Measurements from ENCODE around the gene SLC38A10. TPM values are rescaled to one million over a fixed set of nuclear protein-coding genes. Genes with fewer than 3 reads are reported as not detected.

The SLC38A10 gene
- total RNA-seq, 2 experiments from 2014 or later = 35.7 to 38.7 TPM

DNA sequence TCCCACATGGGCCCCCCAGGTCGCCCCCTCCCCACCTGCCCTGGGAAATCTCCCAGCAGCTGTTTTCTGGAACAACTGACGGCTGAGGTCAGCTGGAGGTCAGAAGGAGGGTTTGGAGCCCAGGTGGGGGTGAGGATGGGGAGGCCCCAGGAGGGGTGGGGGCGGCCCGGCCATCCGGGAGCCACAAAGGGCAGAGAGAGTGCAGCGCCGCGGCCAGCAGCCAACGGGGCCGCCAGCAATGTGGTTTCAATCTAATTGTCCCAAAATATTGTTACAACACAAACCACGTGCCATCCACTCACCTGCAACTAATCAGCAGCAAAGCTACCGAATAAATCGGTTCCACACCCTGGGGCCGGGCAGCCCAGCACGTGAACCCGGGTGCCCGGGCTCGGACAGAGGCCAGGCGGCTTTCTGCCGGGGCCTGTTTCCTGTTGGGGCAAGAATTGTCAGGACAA is 28.3 kb upstream of the SLC38A10 start:
- no peak for DNase-seq
- Mint-ChIP-seq H3K27ac (no peak overlapping the region), H3K36me3 (no peaks in the 10 kb centered on the region), H3K4me3 (no peak overlapping the region), H3K9me3 (no peaks in the 10 kb centered on the region), H3K27me3 (peaks cover 7% of the 10 kb centered on the region), H3K4me1 (no peaks in the 10 kb centered on the region)

DNA sequence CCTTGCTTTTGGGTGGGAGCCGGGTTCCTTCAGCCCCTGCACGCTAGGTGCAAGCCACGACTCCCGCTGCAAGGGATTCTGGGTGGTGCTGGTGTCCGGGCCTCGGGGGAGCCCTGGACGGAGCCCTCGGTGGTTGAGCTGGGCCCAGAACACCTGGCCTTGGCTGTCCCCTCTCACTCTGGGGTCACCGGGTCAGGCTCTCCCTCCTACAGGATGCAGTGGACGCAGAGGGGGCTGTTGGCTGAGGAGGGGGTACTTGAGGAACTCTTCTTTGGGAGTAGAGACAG is 27.9 kb upstream of the SLC38A10 start:
- Mint-ChIP-seq H3K4me3 (no peak overlapping the region), H3K27ac (no peak overlapping the region), H3K27me3 (peaks cover 7% of the 10 kb centered on the region), H3K36me3 (no peaks in the 10 kb centered on the region), H3K4me1 (no peaks in the 10 kb centered on the region), H3K9me3 (no peaks in the 10 kb centered on the region)
- DNase-seq = no peak

- Mint-ChIP-seq H3K4me3 (no peak overlapping the region), H3K9me3 (no peaks in the 10 kb centered on the region), H3K27me3 (peaks cover 6% of the 10 kb centered on the region), H3K27ac (no peak overlapping the region), H3K36me3 (no peaks in the 10 kb centered on the region), H3K4me1 (no peaks in the 10 kb centered on the region)
- peak; percentile 66 for DNase-seq
Observed at GRCh38 chr17:81322271-81323082, 27.4 kb upstream of the SLC38A10 start.

DNA sequence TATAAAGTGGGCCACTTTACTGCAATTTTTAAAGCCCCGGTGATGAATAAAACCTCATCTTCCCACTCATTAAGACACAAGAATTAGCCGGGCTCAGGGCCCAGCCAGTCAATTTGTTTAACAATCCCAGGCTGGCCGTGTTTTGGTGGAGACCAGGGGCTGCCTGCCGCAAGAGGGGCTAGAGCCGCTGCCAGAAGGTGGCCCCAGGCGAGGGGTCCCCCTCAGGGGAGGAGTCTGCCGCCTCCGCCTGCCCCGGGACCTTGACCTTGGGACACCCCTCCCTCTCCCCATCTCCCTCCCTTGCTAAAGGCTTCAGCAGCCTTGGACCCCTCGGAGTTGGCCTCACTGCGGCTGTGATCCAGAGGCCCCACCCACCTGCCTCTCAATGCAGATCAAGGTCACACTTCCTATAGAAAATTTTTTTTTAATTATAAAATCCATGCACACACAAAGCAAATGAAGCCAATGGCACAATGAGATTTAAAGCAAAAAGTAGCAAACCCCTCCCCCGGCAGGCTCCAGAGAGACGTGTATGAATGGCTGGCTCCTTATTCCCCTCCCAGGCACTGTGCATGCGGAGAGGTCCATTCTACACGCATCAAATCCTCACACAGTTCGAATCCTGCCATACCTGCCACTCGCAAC is 23.0 kb upstream of the SLC38A10 start:
- H3K9me3 Mint-ChIP-seq = no peaks in the 10 kb centered on the region
- H3K27ac Mint-ChIP-seq = no peak overlapping the region
- no peaks in the 10 kb centered on the region for H3K4me1 Mint-ChIP-seq
- no peaks in the 10 kb centered on the region for H3K36me3 Mint-ChIP-seq
- no peak for DNase-seq
- no peak overlapping the region for H3K4me3 Mint-ChIP-seq
- peaks cover 6% of the 10 kb centered on the region for H3K27me3 Mint-ChIP-seq

DNA sequence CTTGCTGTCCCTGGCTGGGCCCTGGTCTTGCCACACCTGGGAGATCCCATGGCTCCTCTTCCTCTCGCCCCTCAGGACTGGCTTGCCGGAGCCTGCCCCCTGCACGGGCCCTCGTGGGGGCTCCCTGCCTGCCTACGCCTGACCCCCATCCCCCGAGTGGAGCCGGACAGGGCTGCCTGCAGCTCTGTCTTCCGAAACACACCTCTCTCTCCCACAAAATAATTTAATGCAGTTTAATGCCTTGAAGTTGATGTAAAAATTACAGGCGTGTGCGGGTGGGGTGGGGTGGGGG is 22.4 kb upstream of the SLC38A10 start:
- no peak overlapping the region for H3K27ac Mint-ChIP-seq
- no peaks in the 10 kb centered on the region for H3K4me1 Mint-ChIP-seq
- DNase-seq = no peak
- H3K4me3 Mint-ChIP-seq = no peak overlapping the region
- H3K27me3 Mint-ChIP-seq = peaks cover 4% of the 10 kb centered on the region
- no peaks in the 10 kb centered on the region for H3K9me3 Mint-ChIP-seq
- H3K36me3 Mint-ChIP-seq = no peaks in the 10 kb centered on the region

DNA sequence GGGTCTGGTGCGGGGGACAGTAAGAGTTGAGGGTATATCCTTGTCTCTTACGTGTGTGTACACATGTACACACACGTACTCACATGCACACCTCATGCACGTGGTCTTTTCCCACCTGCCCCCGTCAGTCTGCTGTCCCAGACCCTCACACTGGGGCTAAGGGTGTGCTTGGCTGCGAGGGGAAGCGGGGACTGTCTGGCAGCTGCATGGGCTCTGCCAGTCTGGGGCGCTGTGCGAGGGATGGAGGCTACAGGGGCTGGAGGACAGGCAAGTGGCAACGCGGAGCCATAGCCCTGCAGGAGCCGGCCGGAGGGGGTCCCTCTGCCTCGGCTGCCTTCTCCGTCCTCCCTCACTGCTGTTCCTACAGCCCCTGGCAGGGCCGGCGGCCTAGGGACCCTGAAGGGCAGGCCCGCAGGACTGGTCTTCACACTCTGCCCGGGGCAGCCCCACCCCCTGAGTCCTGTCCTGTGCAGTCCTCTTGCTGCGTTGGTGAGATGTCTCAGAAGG is 20.8 kb upstream of the SLC38A10 start:
- Mint-ChIP-seq H3K27me3 (peaks cover 6% of the 10 kb centered on the region), H3K4me1 (no peaks in the 10 kb centered on the region), H3K27ac (no peak overlapping the region), H3K9me3 (no peaks in the 10 kb centered on the region), H3K36me3 (no peaks in the 10 kb centered on the region), H3K4me3 (no peak overlapping the region)
- no peak for DNase-seq

DNA sequence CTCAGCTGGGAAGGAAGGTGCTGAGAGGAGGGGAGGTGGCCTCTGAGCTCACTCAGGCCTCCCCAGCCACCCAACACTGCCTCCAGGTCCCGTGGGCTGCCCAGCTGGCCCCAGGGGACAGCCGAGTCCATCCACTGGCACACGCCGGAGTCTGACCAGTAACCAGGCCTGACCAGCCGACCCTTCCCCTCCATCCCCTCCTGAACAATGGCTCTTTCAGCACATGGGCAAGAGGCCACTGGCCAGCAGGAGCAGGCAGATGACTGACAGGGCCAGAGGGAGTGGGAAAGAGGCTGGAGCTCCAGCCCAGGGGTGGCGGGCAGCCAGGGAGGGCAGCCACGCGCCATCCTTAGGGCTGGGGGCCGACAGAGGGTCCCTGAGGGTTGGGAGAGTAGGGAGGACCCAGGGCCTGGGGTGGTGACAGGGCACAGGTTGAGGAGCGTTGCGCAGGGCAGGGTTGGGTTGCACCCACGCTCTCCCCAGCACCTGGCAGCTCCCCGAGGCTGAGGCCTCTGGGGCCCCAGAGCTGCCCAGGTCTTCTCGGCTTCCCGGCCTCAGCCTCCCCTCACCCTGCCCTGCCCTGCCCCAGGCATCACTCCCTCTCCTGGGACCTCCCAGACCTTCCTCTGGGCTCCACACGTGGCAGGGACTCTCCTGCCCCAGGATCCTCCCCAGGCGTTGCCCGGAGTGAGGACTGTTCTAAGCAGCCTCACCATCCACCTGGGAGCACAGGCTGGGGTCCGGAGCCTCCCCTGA is 20.2 kb upstream of the SLC38A10 start:
- Mint-ChIP-seq H3K4me1 (no peaks in the 10 kb centered on the region), H3K36me3 (no peaks in the 10 kb centered on the region), H3K27me3 (peaks cover 10% of the 10 kb centered on the region), H3K9me3 (no peaks in the 10 kb centered on the region), H3K27ac (no peak overlapping the region), H3K4me3 (no peak overlapping the region)
- DNase-seq = no peak

DNA sequence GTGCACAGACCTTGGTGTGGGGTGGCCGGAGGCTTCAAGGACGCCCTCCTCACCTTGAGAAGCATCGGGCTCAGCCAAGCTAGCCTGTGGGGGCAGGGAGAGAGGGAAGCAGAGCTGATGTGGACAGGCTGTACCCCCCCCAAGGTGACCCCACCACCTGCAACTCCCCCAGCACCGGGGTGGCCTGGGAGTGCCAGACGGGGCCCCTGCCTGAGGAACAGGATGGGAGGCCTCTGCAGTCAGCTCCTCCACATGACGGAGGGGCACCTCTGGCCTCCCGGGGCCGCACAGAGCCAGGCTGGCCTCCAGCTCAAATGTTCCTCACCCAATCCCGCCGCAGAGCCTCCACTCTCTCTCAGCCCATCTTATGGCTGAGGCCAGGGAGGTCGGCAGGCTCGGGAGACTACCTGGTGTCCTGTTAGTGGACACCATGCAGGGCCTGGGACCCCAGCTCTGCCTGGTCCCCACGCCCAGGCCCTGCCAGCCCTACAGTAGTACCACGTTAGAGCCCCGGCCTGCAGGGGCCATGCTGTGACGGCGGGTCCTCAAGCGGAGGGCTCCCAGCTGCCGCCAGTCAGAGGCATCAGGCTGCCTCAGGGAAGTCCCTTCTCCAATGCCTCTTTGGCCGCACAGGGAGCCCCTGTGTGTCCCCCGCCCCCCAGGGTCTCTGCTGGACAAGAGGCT is 19.4 kb upstream of the SLC38A10 start:
- H3K4me1 Mint-ChIP-seq = no peaks in the 10 kb centered on the region
- no peaks in the 10 kb centered on the region for H3K36me3 Mint-ChIP-seq
- H3K27me3 Mint-ChIP-seq = peaks cover 11% of the 10 kb centered on the region
- DNase-seq = no peak
- no peak overlapping the region for H3K4me3 Mint-ChIP-seq
- H3K27ac Mint-ChIP-seq = no peak overlapping the region
- no peaks in the 10 kb centered on the region for H3K9me3 Mint-ChIP-seq

- Mint-ChIP-seq H3K4me3 (no peak overlapping the region), H3K27me3 (peaks cover 16% of the 10 kb centered on the region), H3K9me3 (no peaks in the 10 kb centered on the region), H3K36me3 (no peaks in the 10 kb centered on the region), H3K4me1 (peaks cover 4% of the 10 kb centered on the region), H3K27ac (no peak overlapping the region)
- DNase-seq = no peak
Observed at GRCh38 chr17:81313776-81314397, 18.8 kb upstream of the SLC38A10 start.

- H3K27me3 Mint-ChIP-seq = peaks cover 19% of the 10 kb centered on the region
- no peak for DNase-seq
- H3K27ac Mint-ChIP-seq = no peak overlapping the region
- H3K4me3 Mint-ChIP-seq = no peak overlapping the region
- H3K9me3 Mint-ChIP-seq = no peaks in the 10 kb centered on the region
- H3K36me3 Mint-ChIP-seq = no peaks in the 10 kb centered on the region
- H3K4me1 Mint-ChIP-seq = peaks cover 4% of the 10 kb centered on the region
Observed at GRCh38 chr17:81312624-81313325, 17.7 kb upstream of the SLC38A10 start.

DNA sequence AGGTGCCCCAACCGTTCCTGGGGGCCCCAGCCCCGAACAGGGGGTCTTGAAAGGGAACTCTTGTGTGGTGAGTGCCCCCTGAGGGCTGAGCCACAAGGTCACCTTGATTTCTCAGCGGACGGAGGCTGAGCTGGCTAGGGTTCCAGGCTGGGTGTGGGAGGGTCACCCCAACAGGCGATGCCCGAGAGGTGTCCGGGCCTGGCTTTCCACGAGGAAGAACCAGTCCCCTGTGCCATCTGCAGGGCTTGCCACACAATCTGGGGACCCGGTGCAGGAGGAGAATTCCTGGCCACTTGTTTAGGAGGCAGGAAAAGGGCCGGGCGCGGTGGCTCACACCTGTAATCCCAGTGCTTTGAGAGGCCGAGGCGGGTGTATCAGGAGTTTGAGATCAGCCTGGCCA is 16.8 kb upstream of the SLC38A10 start:
- Mint-ChIP-seq H3K9me3 (no peaks in the 10 kb centered on the region), H3K4me3 (no peak overlapping the region), H3K4me1 (peaks cover 4% of the 10 kb centered on the region), H3K36me3 (no peaks in the 10 kb centered on the region), H3K27me3 (peaks cover 19% of the 10 kb centered on the region), H3K27ac (no peak overlapping the region)
- no peak for DNase-seq

DNA sequence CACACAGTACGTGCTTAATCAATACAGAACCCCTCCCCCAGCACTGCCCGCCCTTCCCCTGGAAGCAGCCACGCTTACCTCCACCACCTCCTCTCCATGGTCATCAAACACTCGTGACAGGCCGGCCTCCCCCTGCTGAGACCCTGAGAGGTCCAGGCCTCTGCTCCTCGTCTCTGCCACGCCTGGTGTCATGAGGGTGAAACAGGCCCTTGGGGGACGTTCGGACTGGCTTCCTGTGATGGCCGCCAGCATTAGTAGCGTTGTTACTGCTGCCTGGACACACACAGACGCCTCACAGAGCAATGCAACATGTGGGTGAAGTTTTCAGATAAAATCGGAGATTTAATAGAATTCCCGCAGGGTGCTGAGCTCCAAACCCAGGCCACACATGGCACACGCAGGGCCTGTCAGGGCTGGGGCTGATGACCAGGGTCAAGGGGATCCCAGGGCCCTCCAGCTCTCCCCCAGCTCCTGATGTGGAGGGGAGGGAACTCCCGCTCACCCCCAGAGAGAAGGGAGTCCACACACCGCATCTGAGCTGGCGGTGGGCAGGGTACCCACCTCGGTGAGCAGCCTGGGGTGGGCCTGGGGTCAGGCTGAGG is 15.9 kb upstream of the SLC38A10 start:
- H3K9me3 Mint-ChIP-seq = no peaks in the 10 kb centered on the region

DNA sequence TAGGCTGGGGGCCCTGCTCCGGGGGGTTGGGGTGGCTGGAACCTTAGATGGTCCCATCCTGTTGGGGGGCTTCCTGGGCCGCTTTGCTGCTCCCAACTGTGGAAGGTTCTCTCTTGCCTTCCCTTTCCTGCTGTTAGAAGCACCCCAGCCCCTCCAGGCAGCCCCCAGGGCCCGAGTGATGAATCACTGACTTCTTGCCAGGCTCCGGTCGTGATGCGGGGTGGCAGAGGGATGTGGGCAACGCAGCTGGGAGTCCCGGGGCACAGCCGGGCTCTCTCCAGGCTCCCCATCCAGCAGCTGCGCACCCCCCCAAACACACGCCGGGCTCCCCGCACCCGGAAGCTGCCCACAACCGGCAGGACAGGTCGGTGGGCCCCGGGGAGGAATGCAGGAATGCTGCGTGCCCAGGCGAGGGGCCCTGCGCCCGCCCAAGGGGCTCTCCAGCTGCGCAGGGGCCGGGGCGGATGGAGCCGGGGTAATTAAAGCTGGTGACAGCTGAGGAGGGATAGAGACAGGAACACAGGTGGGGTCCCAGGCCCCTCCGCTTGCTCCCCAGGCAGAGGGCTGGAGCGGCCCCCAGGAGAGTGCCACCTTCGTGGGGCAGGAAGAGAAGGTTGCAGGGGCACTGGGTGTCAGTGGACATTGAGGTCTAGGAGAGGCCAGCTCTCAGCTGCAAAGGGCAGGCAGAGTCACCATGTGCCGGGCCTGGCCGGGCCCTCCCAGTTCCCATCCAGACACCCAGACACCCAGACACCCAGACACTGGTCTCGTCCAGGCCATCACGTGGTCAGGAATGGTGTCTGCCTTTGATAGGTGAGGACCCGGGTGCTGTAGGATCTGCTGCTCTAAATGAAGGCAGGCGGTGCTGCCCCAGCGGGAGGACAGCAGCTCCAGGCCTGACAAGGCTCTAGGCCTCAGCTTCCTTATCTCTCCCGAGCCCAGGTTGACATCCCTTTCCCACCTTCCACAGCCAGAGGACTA is 15.0 kb upstream of the SLC38A10 start:
- no peaks in the 10 kb centered on the region for H3K36me3 Mint-ChIP-seq
- no peak overlapping the region for H3K27ac Mint-ChIP-seq
- peaks cover 4% of the 10 kb centered on the region for H3K4me1 Mint-ChIP-seq
- peaks cover 19% of the 10 kb centered on the region for H3K27me3 Mint-ChIP-seq
- DNase-seq = no peak
- no peaks in the 10 kb centered on the region for H3K9me3 Mint-ChIP-seq
- H3K4me3 Mint-ChIP-seq = no peak overlapping the region

More for the DNA sequence above, 15.9 kb upstream of the SLC38A10 start:
- peaks cover 4% of the 10 kb centered on the region for H3K4me1 Mint-ChIP-seq
- DNase-seq = no peak
- no peak overlapping the region for H3K27ac Mint-ChIP-seq
- peaks cover 19% of the 10 kb centered on the region for H3K27me3 Mint-ChIP-seq
- no peaks in the 10 kb centered on the region for H3K36me3 Mint-ChIP-seq
- no peak overlapping the region for H3K4me3 Mint-ChIP-seq
